Fibroblast of lung (primary cell): ENCODE measurements around the gene TTC33. TPM values are rescaled to one million over a fixed set of nuclear protein-coding genes. Genes with fewer than 3 reads are reported as not detected.

ENCODE experiments used
- DNase-seq, 2 donors: peaks; one replicate each; pipeline versions ENCODE4 v3.0.0 to v3.0.0-alpha.2; 2010; ENCODE audit warnings: low read depth in 2 of 2
- H2AFZ ChIP-seq: 2 replicates; pipeline ENCODE4 v1.5.1; 2012; ENCODE audit warnings: low read length, control low read depth, inconsistent platforms
- H3K27ac ChIP-seq: 2 replicates; pipeline ENCODE4 v1.5.1; 2011; ENCODE audit warnings: low read length, control low read depth; ENCODE audit not compliant: insufficient read depth
- H3K27me3 ChIP-seq: 2 replicates; pipeline ENCODE4 v1.5.1; 2011; ENCODE audit warnings: mild to moderate bottlenecking, low read length; ENCODE audit not compliant: control insufficient read depth, insufficient read depth
- H3K36me3 ChIP-seq: 2 replicates; pipeline ENCODE4 v1.5.1; 2011; ENCODE audit warnings: low read length; ENCODE audit not compliant: control insufficient read depth, insufficient read depth
- H3K4me1 ChIP-seq: 2 replicates; pipeline ENCODE4 v1.5.1; 2011; ENCODE audit warnings: low read length; ENCODE audit not compliant: control insufficient read depth, insufficient read depth; ENCODE audit errors: extremely low read depth
- H3K4me2 ChIP-seq: 2 replicates; pipeline ENCODE4 v1.5.1; 2011; ENCODE audit warnings: low read length, control low read depth; ENCODE audit not compliant: insufficient read depth; ENCODE audit errors: extremely low read depth
- H3K4me3 ChIP-seq, 4 experiments: fragments of 200-600 bp in 1 of 4; sonication (generic) in 1 of 4; replicated peaks in 1 of 4; 2 replicates each; pipeline ENCODE4 v1.5.1; 2011 to 2016; ENCODE audit warnings: low read length in 4 of 4, low read depth in 3 of 4, mild to moderate bottlenecking in 3 of 4, control low read depth in 2 of 4, inconsistent platforms in 1 of 4, mixed read lengths in 1 of 4; ENCODE audit not compliant: insufficient read depth in 1 of 4; ENCODE audit errors: control extremely low read depth in 1 of 4
- H3K79me2 ChIP-seq: 2 replicates; pipeline ENCODE4 v1.5.1; 2012; ENCODE audit warnings: mild to moderate bottlenecking, low read length, inconsistent platforms; ENCODE audit not compliant: control insufficient read depth, insufficient read depth
- H3K9ac ChIP-seq: 2 replicates; pipeline ENCODE4 v1.5.1; 2011; ENCODE audit warnings: mild to moderate bottlenecking, low read length, control low read depth; ENCODE audit not compliant: insufficient read depth
- H3K9me3 ChIP-seq: 2 replicates; pipeline ENCODE4 v1.5.1; 2012; ENCODE audit warnings: low read depth, low read length; ENCODE audit not compliant: control insufficient read depth, insufficient read depth
- H4K20me1 ChIP-seq: 2 replicates; pipeline ENCODE4 v1.5.1; 2011; ENCODE audit warnings: low read length; ENCODE audit not compliant: control insufficient read depth, insufficient read depth; ENCODE audit errors: extremely low read depth
- EZH2 ChIP-seq: IDR thresholded peaks from 2 replicates; pipeline ENCODE4 v1.5.1; 2012; ENCODE audit warnings: low read length, control low read depth, mild to moderate bottlenecking; ENCODE audit errors: missing control alignments
- polyA plus RNA-seq, 2 donors: library from polyadenylated mRNA; depleted of rRNA in 1 of 2; stranded (reverse) in 1 of 2; unstranded in 1 of 2; fragments of >200 nt; gene quantifications; 2 replicates each; pipeline ENCODE4 v1.2.1, GENCODE V29; 2011 to 2012; ENCODE audit warnings: missing spikeins in 1 of 2
- total RNA-seq: library from RNA; depleted of rRNA; stranded (reverse); fragments of >200 nt; gene quantifications from 2 replicates; pipeline ENCODE4 v1.2.1, GENCODE V29; 2014
- TF ChIP-seq, protein P1 (sequence below), 2 donors: IDR thresholded peaks in 1 of 2; conservative IDR thresholded peaks in 1 of 2; 1 replicate in 1 of 2; 2 replicates in 1 of 2; pipeline ENCODE4 v1.5.1; 2011 to 2012; ENCODE audit warnings: low read length in 2 of 2, control low read depth in 1 of 2, inconsistent platforms in 1 of 2, low read depth in 1 of 2, mild to moderate bottlenecking in 1 of 2

The TTC33 gene
- total and polyA plus RNA-seq, 2 donors (not counting 1 experiment from before 2014, with no cell fraction given), result 8.7 to 16.3 TPM

DNA sequence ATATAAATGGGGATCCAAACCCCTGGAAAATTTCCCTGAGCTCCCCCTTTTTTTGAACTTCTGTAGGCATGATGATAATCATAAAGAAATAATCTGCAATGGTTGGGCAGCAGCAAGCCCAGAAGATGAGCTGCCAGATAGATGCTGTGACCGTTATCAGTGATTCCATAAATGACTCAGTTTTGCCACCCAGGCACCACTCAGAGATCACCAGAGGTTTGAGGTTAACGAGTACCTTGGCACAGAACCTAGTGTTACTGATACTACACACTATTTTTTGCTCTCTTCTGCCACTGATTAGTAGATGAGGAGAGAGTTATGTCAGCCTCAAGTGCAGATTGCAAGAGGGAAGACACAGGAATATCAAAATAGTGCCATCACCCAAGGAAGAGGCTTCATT lies 275.4 kb downstream of the TTC33 start:
- Histone ChIP-seq H3K4me1 (no peaks in the 10 kb centered on the region), H3K27me3 (no peaks in the 10 kb centered on the region), H3K4me2 (no peak overlapping the region), H3K4me3 (no peak overlapping the region), H3K9me3 (no peaks in the 10 kb centered on the region), H3K79me2 (no peaks in the 10 kb centered on the region), H2AFZ (no peak overlapping the region), H3K9ac (no peak overlapping the region), H3K36me3 (no peaks in the 10 kb centered on the region), H4K20me1 (no peaks in the 10 kb centered on the region), H3K27ac (no peak overlapping the region)
- no peak for DNase-seq
- no peak for TF ChIP-seq EZH2

DNA sequence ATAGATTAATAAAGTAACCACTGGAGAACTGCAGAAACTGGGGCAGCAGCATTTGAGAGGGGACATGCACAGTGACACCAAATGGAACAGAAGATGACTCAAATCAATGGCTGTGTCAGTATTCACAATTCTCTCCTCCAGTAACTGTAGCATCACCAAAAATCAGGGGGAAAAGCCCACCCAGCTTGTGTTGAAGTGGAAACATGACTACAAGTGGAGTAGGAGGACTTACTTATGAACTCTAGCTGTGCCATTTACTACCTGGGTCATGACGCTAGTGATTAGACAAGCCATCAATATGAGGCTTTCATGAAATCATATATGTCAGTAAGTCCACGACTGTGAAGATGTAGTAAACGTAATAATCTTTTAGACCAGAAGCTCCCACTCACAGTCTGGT lies 275.8 kb downstream of the TTC33 start:
- no peak for DNase-seq
- Histone ChIP-seq H3K79me2 (no peaks in the 10 kb centered on the region), H4K20me1 (no peaks in the 10 kb centered on the region), H3K4me2 (no peak overlapping the region), H3K36me3 (no peaks in the 10 kb centered on the region), H3K27me3 (no peaks in the 10 kb centered on the region), H3K27ac (no peak overlapping the region), H3K4me3 (no peak overlapping the region), H3K9ac (no peak overlapping the region), H3K9me3 (no peaks in the 10 kb centered on the region), H3K4me1 (no peaks in the 10 kb centered on the region), H2AFZ (no peak overlapping the region)
- TF ChIP-seq, protein P1, sequence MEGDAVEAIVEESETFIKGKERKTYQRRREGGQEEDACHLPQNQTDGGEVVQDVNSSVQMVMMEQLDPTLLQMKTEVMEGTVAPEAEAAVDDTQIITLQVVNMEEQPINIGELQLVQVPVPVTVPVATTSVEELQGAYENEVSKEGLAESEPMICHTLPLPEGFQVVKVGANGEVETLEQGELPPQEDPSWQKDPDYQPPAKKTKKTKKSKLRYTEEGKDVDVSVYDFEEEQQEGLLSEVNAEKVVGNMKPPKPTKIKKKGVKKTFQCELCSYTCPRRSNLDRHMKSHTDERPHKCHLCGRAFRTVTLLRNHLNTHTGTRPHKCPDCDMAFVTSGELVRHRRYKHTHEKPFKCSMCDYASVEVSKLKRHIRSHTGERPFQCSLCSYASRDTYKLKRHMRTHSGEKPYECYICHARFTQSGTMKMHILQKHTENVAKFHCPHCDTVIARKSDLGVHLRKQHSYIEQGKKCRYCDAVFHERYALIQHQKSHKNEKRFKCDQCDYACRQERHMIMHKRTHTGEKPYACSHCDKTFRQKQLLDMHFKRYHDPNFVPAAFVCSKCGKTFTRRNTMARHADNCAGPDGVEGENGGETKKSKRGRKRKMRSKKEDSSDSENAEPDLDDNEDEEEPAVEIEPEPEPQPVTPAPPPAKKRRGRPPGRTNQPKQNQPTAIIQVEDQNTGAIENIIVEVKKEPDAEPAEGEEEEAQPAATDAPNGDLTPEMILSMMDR (conservative IDR thresholded peaks at IDR 0.05 in 1 of 2, IDR thresholded peaks at IDR 0.05 in 1 of 2; ENCODE audit: low read depth in 1 of 2, low read length in 2 of 2), result no peak
- no peak for TF ChIP-seq EZH2

DNA sequence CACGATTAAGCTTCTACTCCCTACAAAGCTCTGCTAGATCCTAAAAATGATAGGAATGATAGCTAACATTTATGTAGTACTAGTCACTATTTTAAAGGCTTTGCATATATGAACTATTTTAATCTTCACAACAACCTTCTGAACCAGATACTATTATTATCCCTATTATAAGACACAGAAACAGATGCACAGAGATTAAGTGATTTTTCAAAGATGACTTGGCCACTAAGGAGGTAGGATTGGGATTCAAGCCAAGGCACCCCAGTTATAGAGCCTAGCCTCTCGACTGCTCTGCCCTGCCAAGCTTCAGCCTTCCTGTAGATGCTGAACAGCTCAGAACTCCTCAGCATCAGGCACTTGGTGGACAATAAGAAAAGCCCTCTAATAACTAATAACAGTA lies 277.0 kb downstream of the TTC33 start:
- Histone ChIP-seq H3K36me3 (no peaks in the 10 kb centered on the region), H3K27me3 (no peaks in the 10 kb centered on the region), H3K9ac (no peak overlapping the region), H4K20me1 (no peaks in the 10 kb centered on the region), H2AFZ (no peak overlapping the region), H3K9me3 (no peaks in the 10 kb centered on the region), H3K4me2 (no peak overlapping the region), H3K4me1 (no peaks in the 10 kb centered on the region), H3K4me3 (no peak overlapping the region), H3K27ac (no peak overlapping the region), H3K79me2 (no peaks in the 10 kb centered on the region)
- no peak for TF ChIP-seq EZH2
- TF ChIP-seq, protein P1 (conservative IDR thresholded peaks at IDR 0.05 in 1 of 2, IDR thresholded peaks at IDR 0.05 in 1 of 2; ENCODE audit: low read depth in 1 of 2, low read length in 2 of 2), result no peak
- no peak for DNase-seq
